Vagina (tissue), 2 donors: ENCODE measurements around the gene MAMDC2.

ENCODE experiments used
- POLR2A ChIP-seq, 2 donors: fragments of 450-650 bp; IDR thresholded peaks; one replicate each; pipeline ENCODE4 v1.6.1; 2017; ENCODE audit warnings: antibody characterized with exemption in 2 of 2, mild to moderate bottlenecking in 2 of 2, moderate library complexity in 2 of 2
- POLR2AphosphoS5 ChIP-seq, 2 donors: sonication (generic); formaldehyde crosslinking; IDR thresholded peaks; one replicate each; pipeline ENCODE4 v1.9.0; 2017; ENCODE audit warnings: antibody characterized with exemption in 2 of 2, mild to moderate bottlenecking in 2 of 2, low read depth in 1 of 2; ENCODE audit not compliant: insufficient read depth in 1 of 2
- TF ChIP-seq, protein P1 (sequence below), 3 experiments: fragments of 450-650 bp in 2 of 3; fragments of 200-600 bp in 1 of 3; sonication (generic) in 1 of 3; IDR thresholded peaks; one replicate each; pipeline ENCODE4 v1.5.1; 2017 to 2019; ENCODE audit warnings: antibody characterized with exemption in 3 of 3, mild to moderate bottlenecking in 2 of 3, moderate library complexity in 2 of 3

DNA sequence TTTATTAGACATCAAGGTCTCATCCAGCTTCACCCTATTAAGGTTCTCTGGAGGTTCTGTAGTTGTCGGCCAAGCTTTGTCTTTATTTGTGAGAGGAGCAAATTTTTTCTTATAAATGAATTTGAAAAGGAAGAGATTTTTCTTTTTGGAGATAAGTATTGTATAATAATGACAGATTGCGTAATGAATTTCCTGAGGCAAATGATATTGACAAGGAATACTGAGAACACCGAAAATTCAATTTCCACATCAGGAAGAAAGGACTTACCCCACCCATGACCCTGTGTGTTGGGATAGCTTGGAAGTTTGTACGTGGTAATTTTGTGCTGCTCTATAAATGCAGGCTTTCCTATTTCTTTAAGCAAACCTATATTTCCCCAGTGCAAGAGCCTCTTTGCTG, 53.5 kb downstream of the MAMDC2 start:
- TF ChIP-seq, protein P1, sequence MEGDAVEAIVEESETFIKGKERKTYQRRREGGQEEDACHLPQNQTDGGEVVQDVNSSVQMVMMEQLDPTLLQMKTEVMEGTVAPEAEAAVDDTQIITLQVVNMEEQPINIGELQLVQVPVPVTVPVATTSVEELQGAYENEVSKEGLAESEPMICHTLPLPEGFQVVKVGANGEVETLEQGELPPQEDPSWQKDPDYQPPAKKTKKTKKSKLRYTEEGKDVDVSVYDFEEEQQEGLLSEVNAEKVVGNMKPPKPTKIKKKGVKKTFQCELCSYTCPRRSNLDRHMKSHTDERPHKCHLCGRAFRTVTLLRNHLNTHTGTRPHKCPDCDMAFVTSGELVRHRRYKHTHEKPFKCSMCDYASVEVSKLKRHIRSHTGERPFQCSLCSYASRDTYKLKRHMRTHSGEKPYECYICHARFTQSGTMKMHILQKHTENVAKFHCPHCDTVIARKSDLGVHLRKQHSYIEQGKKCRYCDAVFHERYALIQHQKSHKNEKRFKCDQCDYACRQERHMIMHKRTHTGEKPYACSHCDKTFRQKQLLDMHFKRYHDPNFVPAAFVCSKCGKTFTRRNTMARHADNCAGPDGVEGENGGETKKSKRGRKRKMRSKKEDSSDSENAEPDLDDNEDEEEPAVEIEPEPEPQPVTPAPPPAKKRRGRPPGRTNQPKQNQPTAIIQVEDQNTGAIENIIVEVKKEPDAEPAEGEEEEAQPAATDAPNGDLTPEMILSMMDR (IDR thresholded peaks at IDR 0.05), result no peak
- TF ChIP-seq POLR2A (IDR thresholded peaks at IDR 0.05), result no peak
- TF ChIP-seq POLR2AphosphoS5 (IDR thresholded peaks at IDR 0.05; ENCODE audit: insufficient read depth in 1 of 2, low read depth in 1 of 2), result no peak
